ENCODE measurements around the gene CRIP3. TPM values are rescaled to one million over a fixed set of nuclear protein-coding genes. Genes with fewer than 3 reads are reported as not detected.

The CRIP3 gene
- total and polyA plus RNA-seq, 10 donors: 6.4 to 36.5 (median 8.6) TPM

GRCh38 chr6:43262780-43263313, 45.8 kb downstream of the CRIP3 start:
- TF ChIP-seq POLR2A (IDR thresholded peaks at IDR 0.05): no peak
- TF ChIP-seq CTCF (IDR thresholded peaks at IDR 0.05 in 8 of 11, conservative IDR thresholded peaks at IDR 0.05 in 3 of 11): no peak
- TF ChIP-seq POLR2AphosphoS5 (IDR thresholded peaks at IDR 0.05): no peak
- no peaks in the 10 kb centered on the region for H3K9me3 ChIP-seq
- WGBS, 5 donors: 89 to 95% (median 92%) methylated on average over 23 to 39 of the region's 39 CpGs
- H3K27ac ChIP-seq: no peak overlapping the region
- H3K36me3 ChIP-seq: no peaks in the 10 kb centered on the region
- intact Hi-C loops (cut with DNase I; ENCODE audit: low total_unique reads): loop anchor here (5.0 kb wide), 1 partner anchor 244 kb away; no protein-coding TSS in a partner anchor
- H3K4me1 ChIP-seq: peaks cover 0 to 9% (median 0%) of the 10 kb centered on the region in 6 donors
- DNase-seq: no peak
- H3K27me3 ChIP-seq (replicated peaks in 1 of 7): peaks cover 0 to 1% (median 0%) of the 10 kb centered on the region in 7 donors
- no peak overlapping the region for H3K4me3 ChIP-seq

- TF ChIP-seq POLR2A (IDR thresholded peaks at IDR 0.05): no peak
- no peak for TF ChIP-seq POLR2AphosphoS5 (IDR thresholded peaks at IDR 0.05)
- Histone ChIP-seq H3K4me1 (peaks cover 0 to 5% (median 0%) of the 10 kb centered on the region in 6 donors), H3K27me3 (replicated peaks in 1 of 7) (no peaks in the 10 kb centered on the region), H3K27ac (no peak overlapping the region), H3K4me3 (no peak overlapping the region), H3K9me3 (no peaks in the 10 kb centered on the region), H3K36me3 (no peaks in the 10 kb centered on the region)
- WGBS, 5 donors: 85 to 93% (median 86%) methylated on average over 13 to 14 of the region's 14 CpGs
- DNase-seq: no peak
- intact Hi-C loops (cut with DNase I; ENCODE audit: low total_unique reads): loop anchor here (5.0 kb wide), 1 partner anchor 245 kb away; no protein-coding TSS in a partner anchor
These were observed 46.4 kb downstream of the CRIP3 start for GRCh38 chr6:43262000-43262779.

- TF ChIP-seq POLR2AphosphoS5 (IDR thresholded peaks at IDR 0.05): no peak
- TF ChIP-seq POLR2A (IDR thresholded peaks at IDR 0.05): no peak
- TF ChIP-seq CTCF (IDR thresholded peaks at IDR 0.05 in 8 of 11, conservative IDR thresholded peaks at IDR 0.05 in 3 of 11): no peak
- Histone ChIP-seq H3K9me3 (no peaks in the 10 kb centered on the region), H3K4me1 (peaks cover 0 to 5% (median 0%) of the 10 kb centered on the region in 6 donors), H3K36me3 (no peaks in the 10 kb centered on the region), H3K4me3 (no peak overlapping the region), H3K27me3 (replicated peaks in 1 of 7) (no peaks in the 10 kb centered on the region), H3K27ac (no peak overlapping the region)
- no peak for DNase-seq
- intact Hi-C loops (cut with DNase I; ENCODE audit: low total_unique reads): loop anchor here (5.0 kb wide), 1 partner anchor 246 kb away; no protein-coding TSS in a partner anchor
- 80 to 89% (median 83%) methylated on average over 5 of the region's 5 CpGs for WGBS, 5 donors
These were observed 47.4 kb downstream of the CRIP3 start for GRCh38 chr6:43261198-43261597.

- DNase-seq: no peak
- no peak for TF ChIP-seq POLR2AphosphoS5 (IDR thresholded peaks at IDR 0.05)
- TF ChIP-seq CTCF (IDR thresholded peaks at IDR 0.05 in 8 of 11, conservative IDR thresholded peaks at IDR 0.05 in 3 of 11): no peak
- no peak for TF ChIP-seq POLR2A (IDR thresholded peaks at IDR 0.05)
- Histone ChIP-seq H3K36me3 (no peaks in the 10 kb centered on the region), H3K9me3 (no peaks in the 10 kb centered on the region), H3K27ac (no peak overlapping the region), H3K4me1 (peaks cover 0 to 5% (median 0%) of the 10 kb centered on the region in 6 donors), H3K4me3 (no peak overlapping the region), H3K27me3 (replicated peaks in 1 of 7) (peaks cover 0 to 1% (median 0%) of the 10 kb centered on the region in 7 donors)
- intact Hi-C loops (cut with DNase I; ENCODE audit: low total_unique reads): loop anchor here (5.0 kb wide), 1 partner anchor 247 kb away; no protein-coding TSS in a partner anchor
- 74 to 89% (median 81%) methylated on average over 4 of the region's 4 CpGs for WGBS, 5 donors
These were observed 47.8 kb downstream of the CRIP3 start for GRCh38 chr6:43260791-43261190.
